HCT116 (cell line): ENCODE results near the gene ALOX5AP. TPM values are rescaled to one million over a fixed set of nuclear protein-coding genes. Genes with fewer than 3 reads are reported as not detected.

ENCODE experiments used
- ATAC-seq: fragments of 200-7000 bp; cut with Tn5 transposase; 2 replicates; pipeline ENCODE4 v1.9.1; 2020; ENCODE audit warnings: mild to moderate bottlenecking, moderate library complexity
- BruUV-seq: library from RNA; stranded (reverse); fragments of 400-500 nt; replicated peaks from 2 replicates; lab custom pipeline; 2021; lab: Mats Ljungman, UMichigan
- CTCF ChIA-PET: fragments of 300-600 bp; sonication (Branson Sonifier 250); formaldehyde crosslinking; loops from one replicate; lab custom pipeline; 2021; ENCODE audit warnings: antibody characterized with exemption; lab: Charles Lee
- POLR2A ChIA-PET: fragments of 300-600, 350-600 bp; sonication (Branson Sonifier 250); formaldehyde crosslinking; loops from one replicate; lab custom pipeline; 2021; ENCODE audit warnings: antibody characterized with exemption; lab: Charles Lee
- RAD21 ChIA-PET, 2 experiments: fragments of 300-600 bp; sonication (Branson Sonifier 250); formaldehyde crosslinking; loops; one replicate each; lab custom pipeline; 2023; ENCODE audit warnings: low total read pairs in 2 of 2; ENCODE audit not compliant: uncharacterized antibody in 2 of 2, unreplicated experiment in 2 of 2, low non-redundant PET in 1 of 2; lab: Charles Lee
- DNase-seq: peaks from one replicate; pipeline ENCODE4 v3.0.0-alpha.2; 2010; ENCODE audit warnings: low read depth, low spot score
- H2AFZ ChIP-seq: fragments of 200-600 bp; shearing (Covaris generic), sonication (generic); 2 replicates; pipeline ENCODE4 v1.6.1; 2017; ENCODE audit warnings: low read depth, mixed run types, mixed read lengths, antibody characterized with exemption, low read length; ENCODE audit not compliant: poor library complexity, severe bottlenecking
- H3K27ac ChIP-seq: 2 replicates; pipeline ENCODE4 v1.5.1; 2012; ENCODE audit warnings: low read depth, low read length
- H3K27me3 ChIP-seq: fragments of 200-600 bp; sonication (generic); 2 replicates; pipeline ENCODE4 v1.6.1; 2016; ENCODE audit warnings: mixed run types, low read length, mixed read lengths; ENCODE audit not compliant: insufficient read depth
- H3K36me3 ChIP-seq, 2 experiments: fragments of 200-500 bp in 1 of 2; fragments of 200-600 bp in 1 of 2; sonication (Bioruptor generic) in 1 of 2; sonication (generic) in 1 of 2; 2 replicates each; pipeline versions ENCODE4 v1.5.1 to v1.6.1; 2014 to 2016; ENCODE audit warnings: low read length in 2 of 2, inconsistent platforms in 1 of 2, mixed read lengths in 1 of 2, mixed run types in 1 of 2; ENCODE audit not compliant: insufficient read depth in 2 of 2, control insufficient read depth in 1 of 2
- H3K4me1 ChIP-seq, 2 experiments: fragments of 200-600 bp in 1 of 2; sonication (generic) in 1 of 2; 2 replicates each; pipeline versions ENCODE4 v1.5.1 to v1.6.1; 2012 to 2017; ENCODE audit warnings: low read length in 2 of 2, inconsistent platforms in 1 of 2, mild to moderate bottlenecking in 1 of 2, mixed read lengths in 1 of 2, mixed run types in 1 of 2, moderate library complexity in 1 of 2; ENCODE audit not compliant: insufficient read depth in 2 of 2, control insufficient read depth in 1 of 2
- H3K4me2 ChIP-seq: fragments of 200-600 bp; sonication (generic); 2 replicates; pipeline ENCODE4 v1.6.1; 2017; ENCODE audit warnings: mixed run types, low read length, mixed read lengths
- H3K4me3 ChIP-seq, 2 experiments: fragments of 200-600 bp in 1 of 2; sonication (generic) in 1 of 2; replicated peaks in 1 of 2; 2 replicates each; pipeline ENCODE4 v1.5.1; 2011 to 2016; ENCODE audit warnings: low read length in 2 of 2, control low read depth in 1 of 2, low read depth in 1 of 2, mild to moderate bottlenecking in 1 of 2, mixed read lengths in 1 of 2, mixed run types in 1 of 2
- H3K79me2 ChIP-seq: fragments of 200-600 bp; sonication (generic); 2 replicates; pipeline ENCODE4 v1.6.1; 2017; ENCODE audit warnings: mild to moderate bottlenecking, mixed run types, low read length, moderate library complexity, mixed read lengths; ENCODE audit not compliant: insufficient read depth
- H3K9ac ChIP-seq: fragments of 200-600 bp; sonication (generic); 2 replicates; pipeline ENCODE4 v1.6.1; 2016; ENCODE audit warnings: low read length, mixed read lengths
- H3K9me2 ChIP-seq: fragments of 200-600 bp; sonication (generic), shearing (Covaris generic); 2 replicates; pipeline ENCODE4 v1.6.1; 2017; ENCODE audit warnings: mixed run types, mild to moderate bottlenecking, moderate library complexity; ENCODE audit not compliant: insufficient read depth
- H3K9me3 ChIP-seq, 2 experiments: fragments of 200-500 bp in 1 of 2; fragments of 200-600 bp in 1 of 2; sonication (Bioruptor generic) in 1 of 2; sonication (generic) in 1 of 2; 2 replicates each; pipeline ENCODE4 v1.6.1; 2014 to 2017; ENCODE audit warnings: low read length in 2 of 2, mixed read lengths in 2 of 2, inconsistent platforms in 1 of 2, low read depth in 1 of 2, mild to moderate bottlenecking in 1 of 2, mixed run types in 1 of 2, moderate library complexity in 1 of 2; ENCODE audit not compliant: control insufficient read depth in 1 of 2, insufficient read depth in 1 of 2
- H4K20me1 ChIP-seq: fragments of 200-600 bp; sonication (generic), shearing (Covaris generic); 2 replicates; pipeline ENCODE4 v1.6.1; 2017; ENCODE audit warnings: mixed run types, mild to moderate bottlenecking, moderate library complexity; ENCODE audit not compliant: insufficient read depth
- CEBPB ChIP-seq: IDR thresholded peaks from 2 replicates; pipeline ENCODE4 v1.6.1; 2012; ENCODE audit warnings: low read depth
- EGR1 ChIP-seq: IDR thresholded peaks from 2 replicates; pipeline ENCODE4 v1.6.1; 2012; ENCODE audit warnings: low read depth
- SP1 ChIP-seq: IDR thresholded peaks from 2 replicates; pipeline ENCODE4 v1.6.1; 2012; ENCODE audit warnings: low read depth
- YY1 ChIP-seq: IDR thresholded peaks from 2 replicates; pipeline ENCODE4 v1.6.1; 2011; ENCODE audit warnings: low read length, low read depth, moderate library complexity, mild to moderate bottlenecking; ENCODE audit not compliant: insufficient replicate concordance; ENCODE audit errors: extremely low read depth
- ZFX ChIP-seq: fragments of 450-650 bp; IDR thresholded peaks from 2 replicates; pipeline ENCODE4 v1.6.1; 2017
- intact Hi-C: fragments of 100-400 bp; cut with micrococcal nuclease; formaldehyde crosslinking; loops from 2 replicates; pipeline ENCODE4 v1.10.0; 2022
- total RNA-seq: library from RNA; stranded (reverse); gene quantifications from one replicate; pipeline ENCODE4 v1.2.1, GENCODE V29; 2021; ENCODE audit not compliant: unreplicated experiment
- TF ChIP-seq, protein P1 (sequence below): IDR thresholded peaks from 2 replicates; pipeline ENCODE4 v1.6.1; 2012; ENCODE audit warnings: low read depth
- TF ChIP-seq, protein P2 (sequence below): IDR thresholded peaks from 2 replicates; pipeline ENCODE4 v1.6.1; 2012
- TF ChIP-seq, protein P3 (sequence below): IDR thresholded peaks from 2 replicates; pipeline ENCODE4 v1.6.1; 2012
- TF ChIP-seq, protein P4 (sequence below), 3 experiments: fragments of 200-600 bp in 1 of 3; sonication (generic) in 1 of 3; IDR thresholded peaks in 2 of 3; conservative IDR thresholded peaks in 1 of 3; 2 replicates each; pipeline ENCODE4 v1.5.1; 2012 to 2017; ENCODE audit warnings: low read depth in 2 of 3, low read length in 2 of 3, antibody characterized with exemption in 1 of 3, borderline replicate concordance in 1 of 3, control low read depth in 1 of 3, mild to moderate bottlenecking in 1 of 3, mixed read lengths in 1 of 3, mixed run types in 1 of 3, moderate library complexity in 1 of 3; ENCODE audit not compliant: insufficient read depth in 1 of 3
- TF ChIP-seq, protein P5 (sequence below): IDR thresholded peaks from 2 replicates; pipeline ENCODE4 v1.6.1; 2011; ENCODE audit warnings: mild to moderate bottlenecking, low read length, moderate library complexity; ENCODE audit not compliant: insufficient replicate concordance; ENCODE audit errors: extremely low read depth

ALOX5AP gene
- total RNA-seq, 1 experiment from 2014 or later: not detected

DNA sequence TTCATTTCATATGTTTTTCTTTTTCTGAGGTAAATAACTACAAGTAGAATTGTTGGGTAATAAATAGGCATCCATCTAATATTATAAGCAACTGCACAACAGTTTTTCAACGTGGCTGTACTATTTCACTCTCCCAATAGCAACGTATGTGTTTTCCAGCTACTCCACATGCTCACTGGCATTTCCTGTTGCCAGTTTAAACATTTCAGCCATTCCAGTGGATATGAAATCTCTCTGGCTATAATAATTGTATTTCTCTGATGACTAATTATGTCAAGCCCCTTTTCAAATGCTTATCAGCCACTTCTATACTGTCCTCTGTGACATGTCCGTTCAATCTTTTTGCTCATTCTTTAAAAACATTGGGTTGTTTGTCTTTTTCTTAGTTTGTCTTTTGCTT, 26.8 kb upstream of the ALOX5AP start:
- Histone ChIP-seq H3K36me3 (no peaks in the 10 kb centered on the region), H3K27me3 (no peaks in the 10 kb centered on the region), H3K4me2 (no peak overlapping the region), H4K20me1 (no peaks in the 10 kb centered on the region), H3K4me1 (0 out of 4 replicates have a peak, but pooled peaks cover 0 to 4% of the 10 kb centered on the region in 2 experiments), H3K79me2 (no peaks in the 10 kb centered on the region), H3K27ac (no peak overlapping the region), H3K4me3 (no peak overlapping the region), H2AFZ (no peak overlapping the region), H3K9me3 (no peaks in the 10 kb centered on the region), H3K9ac (no peak overlapping the region), H3K9me2 (no peaks in the 10 kb centered on the region)
- POLR2A ChIA-PET: no interaction called here
- DNase-seq (no peak), ATAC-seq (no peak)
- intact Hi-C loops: no loop called here
- BruUV-seq: no TSS peak
- RAD21 ChIA-PET: no interaction called here
- TF ChIP-seq, protein P1, sequence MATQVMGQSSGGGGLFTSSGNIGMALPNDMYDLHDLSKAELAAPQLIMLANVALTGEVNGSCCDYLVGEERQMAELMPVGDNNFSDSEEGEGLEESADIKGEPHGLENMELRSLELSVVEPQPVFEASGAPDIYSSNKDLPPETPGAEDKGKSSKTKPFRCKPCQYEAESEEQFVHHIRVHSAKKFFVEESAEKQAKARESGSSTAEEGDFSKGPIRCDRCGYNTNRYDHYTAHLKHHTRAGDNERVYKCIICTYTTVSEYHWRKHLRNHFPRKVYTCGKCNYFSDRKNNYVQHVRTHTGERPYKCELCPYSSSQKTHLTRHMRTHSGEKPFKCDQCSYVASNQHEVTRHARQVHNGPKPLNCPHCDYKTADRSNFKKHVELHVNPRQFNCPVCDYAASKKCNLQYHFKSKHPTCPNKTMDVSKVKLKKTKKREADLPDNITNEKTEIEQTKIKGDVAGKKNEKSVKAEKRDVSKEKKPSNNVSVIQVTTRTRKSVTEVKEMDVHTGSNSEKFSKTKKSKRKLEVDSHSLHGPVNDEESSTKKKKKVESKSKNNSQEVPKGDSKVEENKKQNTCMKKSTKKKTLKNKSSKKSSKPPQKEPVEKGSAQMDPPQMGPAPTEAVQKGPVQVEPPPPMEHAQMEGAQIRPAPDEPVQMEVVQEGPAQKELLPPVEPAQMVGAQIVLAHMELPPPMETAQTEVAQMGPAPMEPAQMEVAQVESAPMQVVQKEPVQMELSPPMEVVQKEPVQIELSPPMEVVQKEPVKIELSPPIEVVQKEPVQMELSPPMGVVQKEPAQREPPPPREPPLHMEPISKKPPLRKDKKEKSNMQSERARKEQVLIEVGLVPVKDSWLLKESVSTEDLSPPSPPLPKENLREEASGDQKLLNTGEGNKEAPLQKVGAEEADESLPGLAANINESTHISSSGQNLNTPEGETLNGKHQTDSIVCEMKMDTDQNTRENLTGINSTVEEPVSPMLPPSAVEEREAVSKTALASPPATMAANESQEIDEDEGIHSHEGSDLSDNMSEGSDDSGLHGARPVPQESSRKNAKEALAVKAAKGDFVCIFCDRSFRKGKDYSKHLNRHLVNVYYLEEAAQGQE: no peak
- TF ChIP-seq EGR1: no peak
- TF ChIP-seq, protein P2, sequence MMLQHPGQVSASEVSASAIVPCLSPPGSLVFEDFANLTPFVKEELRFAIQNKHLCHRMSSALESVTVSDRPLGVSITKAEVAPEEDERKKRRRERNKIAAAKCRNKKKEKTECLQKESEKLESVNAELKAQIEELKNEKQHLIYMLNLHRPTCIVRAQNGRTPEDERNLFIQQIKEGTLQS: no peak
- no peak for TF ChIP-seq CEBPB
- TF ChIP-seq, protein P3, sequence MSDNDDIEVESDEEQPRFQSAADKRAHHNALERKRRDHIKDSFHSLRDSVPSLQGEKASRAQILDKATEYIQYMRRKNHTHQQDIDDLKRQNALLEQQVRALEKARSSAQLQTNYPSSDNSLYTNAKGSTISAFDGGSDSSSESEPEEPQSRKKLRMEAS: no peak
- no peak for TF ChIP-seq ZFX
- TF ChIP-seq SP1: no peak
- TF ChIP-seq, protein P4, sequence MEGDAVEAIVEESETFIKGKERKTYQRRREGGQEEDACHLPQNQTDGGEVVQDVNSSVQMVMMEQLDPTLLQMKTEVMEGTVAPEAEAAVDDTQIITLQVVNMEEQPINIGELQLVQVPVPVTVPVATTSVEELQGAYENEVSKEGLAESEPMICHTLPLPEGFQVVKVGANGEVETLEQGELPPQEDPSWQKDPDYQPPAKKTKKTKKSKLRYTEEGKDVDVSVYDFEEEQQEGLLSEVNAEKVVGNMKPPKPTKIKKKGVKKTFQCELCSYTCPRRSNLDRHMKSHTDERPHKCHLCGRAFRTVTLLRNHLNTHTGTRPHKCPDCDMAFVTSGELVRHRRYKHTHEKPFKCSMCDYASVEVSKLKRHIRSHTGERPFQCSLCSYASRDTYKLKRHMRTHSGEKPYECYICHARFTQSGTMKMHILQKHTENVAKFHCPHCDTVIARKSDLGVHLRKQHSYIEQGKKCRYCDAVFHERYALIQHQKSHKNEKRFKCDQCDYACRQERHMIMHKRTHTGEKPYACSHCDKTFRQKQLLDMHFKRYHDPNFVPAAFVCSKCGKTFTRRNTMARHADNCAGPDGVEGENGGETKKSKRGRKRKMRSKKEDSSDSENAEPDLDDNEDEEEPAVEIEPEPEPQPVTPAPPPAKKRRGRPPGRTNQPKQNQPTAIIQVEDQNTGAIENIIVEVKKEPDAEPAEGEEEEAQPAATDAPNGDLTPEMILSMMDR (IDR thresholded peaks at IDR 0.05 in 2 of 3, conservative IDR thresholded peaks at IDR 0.05 in 1 of 3; ENCODE audit: borderline replicate concordance in 1 of 3, insufficient read depth in 1 of 3, low read depth in 2 of 3, low read length in 2 of 3): no peak
- TF ChIP-seq YY1: no peak
- TF ChIP-seq, protein P5, sequence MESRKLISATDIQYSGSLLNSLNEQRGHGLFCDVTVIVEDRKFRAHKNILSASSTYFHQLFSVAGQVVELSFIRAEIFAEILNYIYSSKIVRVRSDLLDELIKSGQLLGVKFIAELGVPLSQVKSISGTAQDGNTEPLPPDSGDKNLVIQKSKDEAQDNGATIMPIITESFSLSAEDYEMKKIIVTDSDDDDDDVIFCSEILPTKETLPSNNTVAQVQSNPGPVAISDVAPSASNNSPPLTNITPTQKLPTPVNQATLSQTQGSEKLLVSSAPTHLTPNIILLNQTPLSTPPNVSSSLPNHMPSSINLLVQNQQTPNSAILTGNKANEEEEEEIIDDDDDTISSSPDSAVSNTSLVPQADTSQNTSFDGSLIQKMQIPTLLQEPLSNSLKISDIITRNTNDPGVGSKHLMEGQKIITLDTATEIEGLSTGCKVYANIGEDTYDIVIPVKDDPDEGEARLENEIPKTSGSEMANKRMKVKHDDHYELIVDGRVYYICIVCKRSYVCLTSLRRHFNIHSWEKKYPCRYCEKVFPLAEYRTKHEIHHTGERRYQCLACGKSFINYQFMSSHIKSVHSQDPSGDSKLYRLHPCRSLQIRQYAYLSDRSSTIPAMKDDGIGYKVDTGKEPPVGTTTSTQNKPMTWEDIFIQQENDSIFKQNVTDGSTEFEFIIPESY: no peak
- CTCF ChIA-PET: no interaction called here
